WTC11 (cell line): ENCODE data around the gene ACSS2. TPM values are rescaled to one million over a fixed set of nuclear protein-coding genes. Genes with fewer than 3 reads are reported as not detected.

Experiments used
- ATAC-seq: fragments of 200-7000 bp; cut with Tn5 transposase; 2 replicates; pipeline ENCODE4 v1.10.0; 2021; ENCODE audit warnings: mild to moderate bottlenecking, moderate library complexity
- CTCF ChIA-PET: fragments of 300-600 bp; sonication (Branson Sonifier 250); formaldehyde crosslinking; loops from one replicate; lab custom pipeline; 2021; ENCODE audit warnings: antibody characterized with exemption; lab: Charles Lee
- POLR2A ChIA-PET: fragments of 350-600 bp; sonication (Branson Sonifier 250); formaldehyde crosslinking; loops from one replicate; lab custom pipeline; 2021; ENCODE audit warnings: antibody characterized with exemption; lab: Charles Lee
- DNase-seq: peaks from one replicate; pipeline ENCODE4 v3.0.0; 2021; ENCODE audit warnings: low spot score
- H3K27ac Mint-ChIP-seq: 2 replicates; pipeline ENCODE4 v1.8.0; 2021; ENCODE audit warnings: mixed read lengths
- H3K27me3 Mint-ChIP-seq: 2 replicates; pipeline ENCODE4 v1.8.0; 2021; ENCODE audit warnings: low read depth, mild to moderate bottlenecking, moderate library complexity, mixed read lengths
- H3K36me3 Mint-ChIP-seq: 2 replicates; pipeline ENCODE4 v1.8.0; 2021; ENCODE audit warnings: mixed read lengths
- H3K4me1 Mint-ChIP-seq: 2 replicates; pipeline ENCODE4 v1.8.0; 2022; ENCODE audit warnings: mixed read lengths
- H3K4me3 Mint-ChIP-seq: 2 replicates; pipeline ENCODE4 v1.8.0; 2021; ENCODE audit warnings: mild to moderate bottlenecking, moderate library complexity, mixed read lengths
- H3K9me3 Mint-ChIP-seq: 2 replicates; pipeline ENCODE4 v1.8.0; 2021; ENCODE audit warnings: mixed read lengths
- AFF4 ChIP-seq: sonication (generic); formaldehyde crosslinking; IDR thresholded peaks from 2 replicates; pipeline ENCODE4 v1.8.1; 2023; ENCODE audit warnings: mild to moderate bottlenecking, missing genetic modification reagents, borderline replicate concordance
- CDX4 ChIP-seq: fragments of 250-450 bp; sonication (Bioruptor Pico); IDR thresholded peaks from 2 replicates; pipeline ENCODE4 v1.9.0; 2021; ENCODE audit warnings: moderate library complexity, mild to moderate bottlenecking, inconsistent platforms, borderline replicate concordance
- CREB1 ChIP-seq: sonication (generic); formaldehyde crosslinking; IDR thresholded peaks from 2 replicates; pipeline ENCODE4 v1.8.0; 2023; ENCODE audit warnings: mild to moderate bottlenecking, missing genetic modification reagents
- ERG ChIP-seq: fragments of 250-450 bp; sonication (Bioruptor Pico); IDR thresholded peaks from 2 replicates; pipeline ENCODE4 v1.8.0; 2021; ENCODE audit warnings: mild to moderate bottlenecking
- ESRRA ChIP-seq: sonication (generic); formaldehyde crosslinking; IDR thresholded peaks from 2 replicates; pipeline ENCODE4 v1.8.1; 2022; ENCODE audit warnings: mild to moderate bottlenecking, missing genetic modification reagents, borderline replicate concordance
- HMGXB4 ChIP-seq: sonication (generic); formaldehyde crosslinking; IDR thresholded peaks from 2 replicates; pipeline ENCODE4 v1.8.1; 2023; ENCODE audit warnings: mild to moderate bottlenecking, moderate library complexity, missing genetic modification reagents
- JUN ChIP-seq: sonication (generic); formaldehyde crosslinking; IDR thresholded peaks from 2 replicates; pipeline ENCODE4 v1.8.0; 2023; ENCODE audit warnings: mild to moderate bottlenecking, missing genetic modification reagents
- KAT7 ChIP-seq: sonication (generic); formaldehyde crosslinking; IDR thresholded peaks from 2 replicates; pipeline ENCODE4 v1.8.1; 2023; ENCODE audit warnings: missing genetic modification reagents, mild to moderate bottlenecking, borderline replicate concordance
- NFATC4 ChIP-seq: fragments of 250-450 bp; sonication (Bioruptor Pico); IDR thresholded peaks from 2 replicates; pipeline ENCODE4 v1.9.0; 2021; ENCODE audit warnings: mild to moderate bottlenecking
- NR3C1 ChIP-seq: sonication (generic); formaldehyde crosslinking; conservative IDR thresholded peaks from 2 replicates; pipeline ENCODE4 v1.8.1; 2023; ENCODE audit warnings: low read depth, mild to moderate bottlenecking, missing genetic modification reagents
- PRDM15 ChIP-seq: sonication (generic); formaldehyde crosslinking; IDR thresholded peaks from 2 replicates; pipeline ENCODE4 v1.8.0; 2022; ENCODE audit warnings: missing genetic modification reagents
- TCF7 ChIP-seq: sonication (generic); formaldehyde crosslinking; IDR thresholded peaks from 2 replicates; pipeline ENCODE4 v1.8.0; 2022; ENCODE audit warnings: mild to moderate bottlenecking, low read depth, missing genetic modification reagents, moderate library complexity
- ZNF532 ChIP-seq: fragments of 250-450 bp; sonication (Bioruptor Pico); IDR thresholded peaks from 2 replicates; pipeline ENCODE4 v1.9.0; 2021; ENCODE audit warnings: mild to moderate bottlenecking, borderline replicate concordance
- total RNA-seq: library from RNA; stranded (reverse); gene quantifications from 3 replicates; pipeline ENCODE4 v1.2.3, GENCODE V29; 2021

Gene ACSS2
- total RNA-seq, 1 experiment from 2014 or later = 28.9 TPM

- no peak for TF ChIP-seq AFF4
Measured at GRCh38 chr20:34891166-34892062, 15.0 kb downstream of the ACSS2 start (continued).

- no peak for TF ChIP-seq CDX4 (CRISPR knock-in tag)
- TF ChIP-seq AFF4 = no peak
- no peak for TF ChIP-seq ESRRA (CRISPR knock-in tag)
- no peak for TF ChIP-seq JUN (CRISPR knock-in tag)
- TF ChIP-seq TCF7 (CRISPR knock-in tag) = no peak
- no peak for TF ChIP-seq NR3C1
- no peak for TF ChIP-seq KAT7
- TF ChIP-seq HMGXB4 (CRISPR knock-in tag) = no peak
- no peak for TF ChIP-seq PRDM15 (CRISPR knock-in tag)
- TF ChIP-seq CREB1 (CRISPR knock-in tag) = no peak
- no peak for TF ChIP-seq NFATC4 (CRISPR knock-in tag)
- no peak for TF ChIP-seq ERG (CRISPR knock-in tag)
- no peak for TF ChIP-seq ZNF532 (CRISPR knock-in tag)
- TF ChIP-seq, all 79 proteins: peak for 0
- CTCF ChIA-PET = no interaction called here
- Mint-ChIP-seq H3K9me3 (peaks cover 3% of the 10 kb centered on the region), H3K36me3 (peaks cover 4% of the 10 kb centered on the region), H3K4me1 (no peaks in the 10 kb centered on the region), H3K27ac (no peak overlapping the region), H3K4me3 (no peak overlapping the region), H3K27me3 (no peaks in the 10 kb centered on the region)
- ATAC-seq (no peak), DNase-seq (no peak)
- POLR2A ChIA-PET = interaction anchor here (0.6 kb wide), 1 partner anchor 13 kb away, joined by 3 read pairs; no protein-coding TSS in a partner anchor
Measured at GRCh38 chr20:34892671-34893070, 16.3 kb downstream of the ACSS2 start.
